Fibroblast of lung (primary cell): ENCODE results near the gene ANKFY1. TPM values are rescaled to one million over a fixed set of nuclear protein-coding genes. Genes with fewer than 3 reads are reported as not detected.

ENCODE experiments used
- DNase-seq, 2 donors: peaks; one replicate each; pipeline versions ENCODE4 v3.0.0 to v3.0.0-alpha.2; 2010; ENCODE audit warnings: low read depth in 2 of 2
- H2AFZ ChIP-seq: 2 replicates; pipeline ENCODE4 v1.5.1; 2012; ENCODE audit warnings: low read length, control low read depth, inconsistent platforms
- H3K27ac ChIP-seq: 2 replicates; pipeline ENCODE4 v1.5.1; 2011; ENCODE audit warnings: low read length, control low read depth; ENCODE audit not compliant: insufficient read depth
- H3K27me3 ChIP-seq: 2 replicates; pipeline ENCODE4 v1.5.1; 2011; ENCODE audit warnings: mild to moderate bottlenecking, low read length; ENCODE audit not compliant: control insufficient read depth, insufficient read depth
- H3K36me3 ChIP-seq: 2 replicates; pipeline ENCODE4 v1.5.1; 2011; ENCODE audit warnings: low read length; ENCODE audit not compliant: control insufficient read depth, insufficient read depth
- H3K4me1 ChIP-seq: 2 replicates; pipeline ENCODE4 v1.5.1; 2011; ENCODE audit warnings: low read length; ENCODE audit not compliant: control insufficient read depth, insufficient read depth; ENCODE audit errors: extremely low read depth
- H3K4me2 ChIP-seq: 2 replicates; pipeline ENCODE4 v1.5.1; 2011; ENCODE audit warnings: low read length, control low read depth; ENCODE audit not compliant: insufficient read depth; ENCODE audit errors: extremely low read depth
- H3K4me3 ChIP-seq, 4 experiments: fragments of 200-600 bp in 1 of 4; sonication (generic) in 1 of 4; replicated peaks in 1 of 4; 2 replicates each; pipeline ENCODE4 v1.5.1; 2011 to 2016; ENCODE audit warnings: low read length in 4 of 4, low read depth in 3 of 4, mild to moderate bottlenecking in 3 of 4, control low read depth in 2 of 4, inconsistent platforms in 1 of 4, mixed read lengths in 1 of 4; ENCODE audit not compliant: insufficient read depth in 1 of 4; ENCODE audit errors: control extremely low read depth in 1 of 4
- H3K79me2 ChIP-seq: 2 replicates; pipeline ENCODE4 v1.5.1; 2012; ENCODE audit warnings: mild to moderate bottlenecking, low read length, inconsistent platforms; ENCODE audit not compliant: control insufficient read depth, insufficient read depth
- H3K9ac ChIP-seq: 2 replicates; pipeline ENCODE4 v1.5.1; 2011; ENCODE audit warnings: mild to moderate bottlenecking, low read length, control low read depth; ENCODE audit not compliant: insufficient read depth
- H3K9me3 ChIP-seq: 2 replicates; pipeline ENCODE4 v1.5.1; 2012; ENCODE audit warnings: low read depth, low read length; ENCODE audit not compliant: control insufficient read depth, insufficient read depth
- H4K20me1 ChIP-seq: 2 replicates; pipeline ENCODE4 v1.5.1; 2011; ENCODE audit warnings: low read length; ENCODE audit not compliant: control insufficient read depth, insufficient read depth; ENCODE audit errors: extremely low read depth
- EZH2 ChIP-seq: IDR thresholded peaks from 2 replicates; pipeline ENCODE4 v1.5.1; 2012; ENCODE audit warnings: low read length, control low read depth, mild to moderate bottlenecking; ENCODE audit errors: missing control alignments
- polyA plus RNA-seq, 2 donors: library from polyadenylated mRNA; depleted of rRNA in 1 of 2; stranded (reverse) in 1 of 2; unstranded in 1 of 2; fragments of >200 nt; gene quantifications; 2 replicates each; pipeline ENCODE4 v1.2.1, GENCODE V29; 2011 to 2012; ENCODE audit warnings: missing spikeins in 1 of 2
- total RNA-seq: library from RNA; depleted of rRNA; stranded (reverse); fragments of >200 nt; gene quantifications from 2 replicates; pipeline ENCODE4 v1.2.1, GENCODE V29; 2014
- TF ChIP-seq, protein P1 (sequence below), 2 donors: IDR thresholded peaks in 1 of 2; conservative IDR thresholded peaks in 1 of 2; 1 replicate in 1 of 2; 2 replicates in 1 of 2; pipeline ENCODE4 v1.5.1; 2011 to 2012; ENCODE audit warnings: low read length in 2 of 2, control low read depth in 1 of 2, inconsistent platforms in 1 of 2, low read depth in 1 of 2, mild to moderate bottlenecking in 1 of 2

The ANKFY1 gene
- total and polyA plus RNA-seq, 2 donors (not counting 1 experiment from before 2014, with no cell fraction given): 26.1 to 34.0 TPM

GRCh38 chr17:4135489-4135888 is 128.3 kb downstream of the ANKFY1 start:
- Histone ChIP-seq H3K27ac (no peak overlapping the region), H3K36me3 (peaks cover 2% of the 10 kb centered on the region), H3K27me3 (no peaks in the 10 kb centered on the region), H3K4me1 (peaks cover 12% of the 10 kb centered on the region), H3K4me3 (no peak overlapping the region), H3K9ac (no peak overlapping the region), H3K4me2 (no peak overlapping the region), H2AFZ (no peak overlapping the region), H4K20me1 (no peaks in the 10 kb centered on the region), H3K9me3 (no peaks in the 10 kb centered on the region), H3K79me2 (peaks cover 76% of the 10 kb centered on the region)
- TF ChIP-seq, protein P1, sequence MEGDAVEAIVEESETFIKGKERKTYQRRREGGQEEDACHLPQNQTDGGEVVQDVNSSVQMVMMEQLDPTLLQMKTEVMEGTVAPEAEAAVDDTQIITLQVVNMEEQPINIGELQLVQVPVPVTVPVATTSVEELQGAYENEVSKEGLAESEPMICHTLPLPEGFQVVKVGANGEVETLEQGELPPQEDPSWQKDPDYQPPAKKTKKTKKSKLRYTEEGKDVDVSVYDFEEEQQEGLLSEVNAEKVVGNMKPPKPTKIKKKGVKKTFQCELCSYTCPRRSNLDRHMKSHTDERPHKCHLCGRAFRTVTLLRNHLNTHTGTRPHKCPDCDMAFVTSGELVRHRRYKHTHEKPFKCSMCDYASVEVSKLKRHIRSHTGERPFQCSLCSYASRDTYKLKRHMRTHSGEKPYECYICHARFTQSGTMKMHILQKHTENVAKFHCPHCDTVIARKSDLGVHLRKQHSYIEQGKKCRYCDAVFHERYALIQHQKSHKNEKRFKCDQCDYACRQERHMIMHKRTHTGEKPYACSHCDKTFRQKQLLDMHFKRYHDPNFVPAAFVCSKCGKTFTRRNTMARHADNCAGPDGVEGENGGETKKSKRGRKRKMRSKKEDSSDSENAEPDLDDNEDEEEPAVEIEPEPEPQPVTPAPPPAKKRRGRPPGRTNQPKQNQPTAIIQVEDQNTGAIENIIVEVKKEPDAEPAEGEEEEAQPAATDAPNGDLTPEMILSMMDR (conservative IDR thresholded peaks at IDR 0.05 in 1 of 2, IDR thresholded peaks at IDR 0.05 in 1 of 2; ENCODE audit: low read depth in 1 of 2, low read length in 2 of 2): no peak
- TF ChIP-seq EZH2: no peak
- no peak for DNase-seq

- Histone ChIP-seq H3K4me1 (peaks cover 12% of the 10 kb centered on the region), H3K79me2 (peaks cover 69% of the 10 kb centered on the region), H3K9me3 (no peaks in the 10 kb centered on the region), H4K20me1 (no peaks in the 10 kb centered on the region), H3K36me3 (peaks cover 2% of the 10 kb centered on the region), H3K27me3 (no peaks in the 10 kb centered on the region), H3K4me3 (no peak overlapping the region), H2AFZ (no peak overlapping the region), H3K4me2 (no peak overlapping the region), H3K27ac (no peak overlapping the region), H3K9ac (no peak overlapping the region)
- TF ChIP-seq EZH2: no peak
- TF ChIP-seq, protein P1 (conservative IDR thresholded peaks at IDR 0.05 in 1 of 2, IDR thresholded peaks at IDR 0.05 in 1 of 2; ENCODE audit: low read depth in 1 of 2, low read length in 2 of 2): no peak
- DNase-seq: no peak
Observed at GRCh38 chr17:4134721-4135120, 129.1 kb downstream of the ANKFY1 start.

- Histone ChIP-seq H3K79me2 (peaks cover 54% of the 10 kb centered on the region), H3K27ac (peak overlapping the region; percentile 7), H4K20me1 (no peaks in the 10 kb centered on the region), H3K4me3 (no peak overlapping the region), H3K27me3 (no peaks in the 10 kb centered on the region), H3K9ac (no peak overlapping the region), H2AFZ (no peak overlapping the region), H3K4me1 (peaks cover 5% of the 10 kb centered on the region), H3K9me3 (no peaks in the 10 kb centered on the region), H3K4me2 (peak overlapping the region; percentile 7), H3K36me3 (no peaks in the 10 kb centered on the region)
- DNase-seq: peak in 1 of 2 donors; percentile 6
- no peak for TF ChIP-seq EZH2
- TF ChIP-seq, protein P1 (conservative IDR thresholded peaks at IDR 0.05 in 1 of 2, IDR thresholded peaks at IDR 0.05 in 1 of 2; ENCODE audit: low read depth in 1 of 2, low read length in 2 of 2): no peak
Observed at GRCh38 chr17:4130715-4131114, 133.1 kb downstream of the ANKFY1 start.
